ENCODE results near the gene PRSS21. TPM values are rescaled to one million over a fixed set of nuclear protein-coding genes. Genes with fewer than 3 reads are reported as not detected.

Gene PRSS21
- total and polyA plus RNA-seq, 12 donors, result 0.20 TPM; not detected in 11

- H3K9me3 ChIP-seq, result no peaks in the 10 kb centered on the region
- TF ChIP-seq, protein P1, sequence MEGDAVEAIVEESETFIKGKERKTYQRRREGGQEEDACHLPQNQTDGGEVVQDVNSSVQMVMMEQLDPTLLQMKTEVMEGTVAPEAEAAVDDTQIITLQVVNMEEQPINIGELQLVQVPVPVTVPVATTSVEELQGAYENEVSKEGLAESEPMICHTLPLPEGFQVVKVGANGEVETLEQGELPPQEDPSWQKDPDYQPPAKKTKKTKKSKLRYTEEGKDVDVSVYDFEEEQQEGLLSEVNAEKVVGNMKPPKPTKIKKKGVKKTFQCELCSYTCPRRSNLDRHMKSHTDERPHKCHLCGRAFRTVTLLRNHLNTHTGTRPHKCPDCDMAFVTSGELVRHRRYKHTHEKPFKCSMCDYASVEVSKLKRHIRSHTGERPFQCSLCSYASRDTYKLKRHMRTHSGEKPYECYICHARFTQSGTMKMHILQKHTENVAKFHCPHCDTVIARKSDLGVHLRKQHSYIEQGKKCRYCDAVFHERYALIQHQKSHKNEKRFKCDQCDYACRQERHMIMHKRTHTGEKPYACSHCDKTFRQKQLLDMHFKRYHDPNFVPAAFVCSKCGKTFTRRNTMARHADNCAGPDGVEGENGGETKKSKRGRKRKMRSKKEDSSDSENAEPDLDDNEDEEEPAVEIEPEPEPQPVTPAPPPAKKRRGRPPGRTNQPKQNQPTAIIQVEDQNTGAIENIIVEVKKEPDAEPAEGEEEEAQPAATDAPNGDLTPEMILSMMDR (IDR thresholded peaks at IDR 0.05), result no peak
- H3K27ac ChIP-seq, result no peak overlapping the region
- ATAC-seq (peak in 1 of 8 donors; percentile 35), DNase-seq (no peak)
- WGBS, 2 donors, result 66 to 73% methylated on average over 5 of the region's 5 CpGs
- H3K4me3 ChIP-seq, result peak overlapping the region in 1 of 10 donors; percentile 14
- H3K27me3 ChIP-seq, result peaks cover 0 to 55% (median 28%) of the 10 kb centered on the region in 7 donors
- no peaks in the 10 kb centered on the region for H3K36me3 ChIP-seq
- intact Hi-C loops (cut with DNase I), result loop anchor here in 1 of 10 donors (10.0 kb wide), 1 partner anchor 94 kb away; no protein-coding TSS in a partner anchor
- H3K4me1 ChIP-seq, result peaks cover 0 to 12% (median 1%) of the 10 kb centered on the region in 9 donors
These were observed 13.3 kb downstream of the PRSS21 start for GRCh38 chr16:2830355-2830695.

- no peaks in the 10 kb centered on the region for H3K36me3 ChIP-seq
- WGBS, 2 donors, result 76 to 78% methylated on average over 15 of the region's 15 CpGs
- H3K4me1 ChIP-seq, result peaks cover 0 to 17% (median 4%) of the 10 kb centered on the region in 9 donors
- ATAC-seq, result no peak
- H3K9me3 ChIP-seq, result no peaks in the 10 kb centered on the region
- intact Hi-C loops (cut with DNase I), result loop anchor here in 1 of 10 donors (10.0 kb wide), 1 partner anchor 94 kb away; no protein-coding TSS in a partner anchor
- TF ChIP-seq, protein P1 (IDR thresholded peaks at IDR 0.05), result no peak
- no peak overlapping the region for H3K27ac ChIP-seq
- H3K4me3 ChIP-seq, result no peak overlapping the region
- no peak for DNase-seq
- peaks cover 0 to 55% (median 28%) of the 10 kb centered on the region in 7 donors for H3K27me3 ChIP-seq
These were observed 14.2 kb downstream of the PRSS21 start for GRCh38 chr16:2831203-2831602.

- peaks cover 0 to 20% (median 4%) of the 10 kb centered on the region in 9 donors for H3K4me1 ChIP-seq
- DNase-seq (no peak), ATAC-seq (no peak)
- no peak overlapping the region for H3K27ac ChIP-seq
- no peaks in the 10 kb centered on the region for H3K36me3 ChIP-seq
- 72 to 73% methylated on average over 7 of the region's 7 CpGs for WGBS, 2 donors
- no peaks in the 10 kb centered on the region for H3K9me3 ChIP-seq
- TF ChIP-seq, protein P1 (IDR thresholded peaks at IDR 0.05), result no peak
- H3K4me3 ChIP-seq, result no peak overlapping the region
- intact Hi-C loops (cut with DNase I), result loop anchor here in 1 of 10 donors (10.0 kb wide), 1 partner anchor 91 kb away; no protein-coding TSS in a partner anchor
- H3K27me3 ChIP-seq, result peaks cover 0 to 43% (median 21%) of the 10 kb centered on the region in 7 donors
These were observed 16.7 kb downstream of the PRSS21 start for GRCh38 chr16:2833776-2834175.

GRCh38 chr16:2834968-2835367 lies 17.9 kb downstream of the PRSS21 start:
- no peak overlapping the region for H3K4me3 ChIP-seq
- no peak for DNase-seq
- WGBS, 2 donors, result 90% methylated on average over 3 of the region's 3 CpGs
- peaks cover 0 to 35% (median 11%) of the 10 kb centered on the region in 7 donors for H3K27me3 ChIP-seq
- intact Hi-C loops (cut with DNase I), result loop anchor here in 1 of 10 donors (10.0 kb wide), 1 partner anchor 90 kb away; no protein-coding TSS in a partner anchor
- H3K36me3 ChIP-seq, result no peaks in the 10 kb centered on the region
- TF ChIP-seq, protein P1 (IDR thresholded peaks at IDR 0.05), result no peak
- ATAC-seq, result no peak
- H3K27ac ChIP-seq, result no peak overlapping the region
- H3K9me3 ChIP-seq, result no peaks in the 10 kb centered on the region
- peaks cover 0 to 18% (median 2%) of the 10 kb centered on the region in 9 donors for H3K4me1 ChIP-seq
